Measurements from ENCODE around the gene PIK3AP1. TPM values are rescaled to one million over a fixed set of nuclear protein-coding genes. Genes with fewer than 3 reads are reported as not detected.

The PIK3AP1 gene
- total and polyA plus RNA-seq, 2 of the 8 experiments (the other 6 are each of a cell fraction or from before 2014, with no cell fraction given), result 1.9 to 4.5 TPM

DNA sequence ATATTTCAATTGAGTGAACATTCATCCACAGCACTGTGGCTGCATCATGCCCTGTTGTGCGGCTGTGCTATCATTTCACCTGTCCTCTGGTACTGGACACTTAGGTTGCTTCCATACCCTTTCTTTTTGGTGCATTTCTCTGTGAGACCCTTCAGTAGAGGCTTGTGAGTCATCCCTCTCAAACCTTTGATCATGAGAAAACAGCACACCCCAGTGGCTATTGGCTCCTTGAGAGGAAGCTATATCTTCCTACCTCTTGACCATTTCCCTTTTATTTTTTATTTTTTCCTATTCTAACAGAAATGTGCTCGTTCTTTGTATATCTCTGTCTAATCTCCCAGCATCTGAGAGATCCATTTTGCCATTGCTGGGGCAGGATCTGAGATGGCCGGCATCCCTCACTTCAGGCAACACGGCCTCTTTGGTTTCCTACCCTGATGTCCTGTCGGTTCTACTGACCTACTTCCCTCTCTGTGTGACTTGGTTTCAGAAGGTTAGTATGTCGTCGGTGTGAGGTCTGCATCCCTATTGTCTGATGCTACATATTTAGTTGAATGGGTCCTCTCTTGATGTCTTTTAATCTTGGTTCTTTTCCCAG, 23.8 kb upstream of the PIK3AP1 start (continued):
- TF ChIP-seq CHD7 (IDR thresholded peaks at IDR 0.05; ENCODE audit: insufficient replicate concordance, low read length) (no peak), CHD2 (IDR thresholded peaks at IDR 0.05; ENCODE audit: low read length) (no peak), JUND (IDR thresholded peaks at IDR 0.05; ENCODE audit: low read length) (peak; percentile 85), RAD21 (IDR thresholded peaks at IDR 0.05 in 1 of 2, conservative IDR thresholded peaks at IDR 0.05 in 1 of 2; ENCODE audit: low read depth in 2 of 2, low read length in 2 of 2) (peak; percentile 58 to 59), RBBP5 (IDR thresholded peaks at IDR 0.05; ENCODE audit: borderline replicate concordance, low read depth, low read length) (no peak), CTCF (IDR thresholded peaks at IDR 0.05; ENCODE audit: control extremely low read depth in 1 of 3, insufficient read depth in 1 of 3, low read depth in 1 of 3, low read length in 3 of 3) (peak in 1 of 3 experiments; percentile 33; a peak in 2 of 4 replicates), GTF2F1 (IDR thresholded peaks at IDR 0.05; ENCODE audit: borderline replicate concordance, low read depth, low read length) (no peak)

All from H1 (cell line).